Uterus (tissue), 2 donors: ENCODE data around the gene LRRTM3.

Experiments
- POLR2A ChIP-seq, 2 donors: fragments of 450-650 bp; IDR thresholded peaks; one replicate each; pipeline ENCODE4 v1.6.1; 2016; ENCODE audit warnings: antibody characterized with exemption in 2 of 2, mild to moderate bottlenecking in 1 of 2, moderate library complexity in 1 of 2
- TF ChIP-seq, protein P1 (sequence below), 4 experiments: fragments of 200-600 bp in 2 of 4; fragments of 450-650 bp in 2 of 4; sonication (generic) in 2 of 4; IDR thresholded peaks; one replicate each; pipeline ENCODE4 v1.5.1; 2016 to 2019; ENCODE audit warnings: antibody characterized with exemption in 4 of 4, mild to moderate bottlenecking in 2 of 4, moderate library complexity in 1 of 4

DNA sequence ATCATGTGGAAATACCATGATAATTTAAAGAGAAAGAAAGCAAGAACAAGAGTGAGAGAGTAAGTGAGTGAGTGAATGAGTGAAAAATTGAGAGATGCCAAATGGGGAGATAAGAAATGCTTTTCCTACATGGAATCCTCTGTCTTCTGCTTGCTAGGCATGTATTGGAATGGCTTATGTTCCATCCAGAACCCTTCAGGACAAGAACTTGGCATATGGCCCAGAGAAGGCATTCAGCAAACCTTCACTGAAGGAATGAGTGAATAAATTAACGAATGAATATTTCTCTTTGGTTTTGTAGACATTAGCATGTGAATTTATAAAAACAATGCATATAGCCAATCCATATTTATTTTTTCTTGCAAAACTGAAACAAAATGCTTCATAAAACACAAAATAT is 162.2 kb downstream of the LRRTM3 start:
- TF ChIP-seq, protein P1, sequence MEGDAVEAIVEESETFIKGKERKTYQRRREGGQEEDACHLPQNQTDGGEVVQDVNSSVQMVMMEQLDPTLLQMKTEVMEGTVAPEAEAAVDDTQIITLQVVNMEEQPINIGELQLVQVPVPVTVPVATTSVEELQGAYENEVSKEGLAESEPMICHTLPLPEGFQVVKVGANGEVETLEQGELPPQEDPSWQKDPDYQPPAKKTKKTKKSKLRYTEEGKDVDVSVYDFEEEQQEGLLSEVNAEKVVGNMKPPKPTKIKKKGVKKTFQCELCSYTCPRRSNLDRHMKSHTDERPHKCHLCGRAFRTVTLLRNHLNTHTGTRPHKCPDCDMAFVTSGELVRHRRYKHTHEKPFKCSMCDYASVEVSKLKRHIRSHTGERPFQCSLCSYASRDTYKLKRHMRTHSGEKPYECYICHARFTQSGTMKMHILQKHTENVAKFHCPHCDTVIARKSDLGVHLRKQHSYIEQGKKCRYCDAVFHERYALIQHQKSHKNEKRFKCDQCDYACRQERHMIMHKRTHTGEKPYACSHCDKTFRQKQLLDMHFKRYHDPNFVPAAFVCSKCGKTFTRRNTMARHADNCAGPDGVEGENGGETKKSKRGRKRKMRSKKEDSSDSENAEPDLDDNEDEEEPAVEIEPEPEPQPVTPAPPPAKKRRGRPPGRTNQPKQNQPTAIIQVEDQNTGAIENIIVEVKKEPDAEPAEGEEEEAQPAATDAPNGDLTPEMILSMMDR (IDR thresholded peaks at IDR 0.05), result no peak
- no peak for TF ChIP-seq POLR2A (IDR thresholded peaks at IDR 0.05)
